ENCODE data around the gene ARSA.
"Not testable (repeated sequence)": the region's sequence is repeated elsewhere in the genome, so short reads cannot be mapped to it uniquely, and the experiment has no call there.

ARSA gene

DNA sequence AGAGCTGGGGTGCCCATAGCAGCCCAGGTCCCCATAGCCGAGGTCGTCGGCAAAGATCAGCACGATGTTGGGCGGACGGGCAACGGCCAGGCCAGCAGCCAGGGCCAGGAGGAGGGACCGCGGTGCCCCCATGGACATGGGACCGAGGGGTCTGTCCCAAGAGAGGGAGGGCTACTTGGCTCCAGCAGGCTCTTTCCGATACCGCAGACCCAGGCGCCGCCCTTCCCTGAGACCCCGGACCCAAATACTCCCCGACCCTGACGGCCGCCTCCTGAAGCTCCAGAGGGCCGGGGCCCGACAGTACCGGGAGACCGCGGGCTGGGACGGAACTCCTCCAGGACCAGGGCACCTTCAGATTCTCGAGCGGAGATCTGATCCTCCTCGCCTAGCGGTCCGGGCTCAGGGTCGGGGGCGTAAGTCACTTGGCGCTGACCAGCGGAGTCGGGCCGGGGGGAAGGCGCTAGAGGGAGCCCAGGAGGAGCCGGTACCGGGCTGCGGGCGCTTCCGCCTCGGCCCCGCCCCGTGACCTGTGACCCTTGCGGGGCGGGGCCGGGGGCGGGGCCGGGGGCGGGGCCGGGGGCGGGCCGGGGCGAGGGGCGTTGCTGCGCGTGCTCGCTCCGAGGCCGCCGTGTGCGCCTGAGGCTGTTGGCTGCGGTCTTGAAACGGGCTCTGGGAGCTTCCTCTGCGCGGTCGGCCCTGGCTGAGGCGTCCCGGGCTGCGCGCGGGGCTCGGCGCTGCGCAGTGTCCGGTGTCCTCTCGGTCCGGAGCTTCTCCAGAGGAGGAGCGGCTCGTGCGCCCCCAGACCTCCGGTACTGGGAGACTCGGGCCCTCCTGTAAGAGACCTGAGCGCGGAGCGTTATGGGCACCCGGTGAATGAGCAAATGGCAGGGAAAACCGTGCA lies at the start of gene ARSA:
Gene ARSA, minus strand, starts transcription at position 511 of the 901 bp plus-strand sequence. Its CDS starts 373 bp downstream, at position 138.
- DNase-seq: no peak

DNA sequence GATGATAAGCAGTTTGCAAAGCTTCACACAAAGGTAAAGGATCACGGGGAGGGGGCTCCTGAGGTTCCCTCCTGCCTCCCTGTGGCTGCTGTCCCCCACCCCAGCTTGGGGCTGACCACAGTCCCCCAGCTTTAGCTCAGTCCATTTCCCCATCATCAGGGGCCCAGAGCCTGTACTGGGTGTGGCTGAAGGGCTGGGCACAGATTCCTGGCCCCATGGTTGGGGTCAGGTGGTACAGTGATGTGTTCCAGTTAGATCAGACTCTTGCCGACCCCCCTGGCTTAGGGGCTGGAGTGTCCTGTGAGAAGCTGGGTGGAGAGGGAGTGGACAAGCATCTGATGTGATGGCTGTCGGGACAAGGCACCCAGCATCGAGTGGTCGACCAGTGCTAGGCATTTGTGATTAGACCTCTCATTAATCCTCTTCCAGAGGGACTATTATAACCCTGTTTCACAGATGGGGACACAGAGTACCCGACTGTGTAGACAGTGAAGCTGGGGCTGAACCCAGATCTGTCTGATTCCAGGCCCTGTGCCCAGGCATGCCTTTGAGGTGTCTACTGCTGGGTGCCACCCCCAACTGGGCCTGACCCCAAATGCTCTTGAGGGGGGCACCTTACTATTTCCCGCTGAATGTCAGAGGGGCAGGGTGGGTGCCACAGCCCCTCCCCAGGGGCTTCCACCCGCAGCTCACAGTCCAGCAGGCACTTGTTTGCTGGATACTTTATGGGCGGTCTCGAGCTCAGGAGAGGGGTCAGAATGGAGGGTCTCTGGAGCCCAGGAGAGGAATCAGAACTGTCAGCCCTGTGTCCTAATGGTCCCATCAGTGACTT lies 48.9 kb upstream of the ARSA start:
- DNase-seq: no peak

DNA sequence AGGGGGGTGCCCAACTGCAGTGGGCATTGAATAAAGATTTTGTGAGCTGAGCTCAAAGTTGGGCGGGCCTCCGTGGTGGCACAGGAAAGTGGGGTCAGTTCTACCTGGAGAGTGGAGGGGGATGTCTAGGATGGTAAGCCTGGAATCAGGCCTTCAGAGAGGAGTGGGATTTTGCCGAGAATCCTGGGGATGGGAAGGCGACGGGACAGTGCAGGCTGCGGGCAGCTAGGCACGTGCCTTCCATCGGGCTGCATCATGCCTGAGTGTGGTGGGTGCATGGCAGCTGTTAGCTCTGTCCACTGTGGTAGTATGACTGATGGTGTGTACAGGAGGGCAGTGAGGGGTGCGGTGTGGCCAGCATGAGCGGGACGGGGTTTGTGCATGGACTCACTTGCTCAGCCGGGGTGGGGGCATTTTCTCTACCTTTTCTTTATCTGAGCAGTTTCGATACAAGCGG lies 48.3 kb upstream of the ARSA start:
- DNase-seq: no peak

DNA sequence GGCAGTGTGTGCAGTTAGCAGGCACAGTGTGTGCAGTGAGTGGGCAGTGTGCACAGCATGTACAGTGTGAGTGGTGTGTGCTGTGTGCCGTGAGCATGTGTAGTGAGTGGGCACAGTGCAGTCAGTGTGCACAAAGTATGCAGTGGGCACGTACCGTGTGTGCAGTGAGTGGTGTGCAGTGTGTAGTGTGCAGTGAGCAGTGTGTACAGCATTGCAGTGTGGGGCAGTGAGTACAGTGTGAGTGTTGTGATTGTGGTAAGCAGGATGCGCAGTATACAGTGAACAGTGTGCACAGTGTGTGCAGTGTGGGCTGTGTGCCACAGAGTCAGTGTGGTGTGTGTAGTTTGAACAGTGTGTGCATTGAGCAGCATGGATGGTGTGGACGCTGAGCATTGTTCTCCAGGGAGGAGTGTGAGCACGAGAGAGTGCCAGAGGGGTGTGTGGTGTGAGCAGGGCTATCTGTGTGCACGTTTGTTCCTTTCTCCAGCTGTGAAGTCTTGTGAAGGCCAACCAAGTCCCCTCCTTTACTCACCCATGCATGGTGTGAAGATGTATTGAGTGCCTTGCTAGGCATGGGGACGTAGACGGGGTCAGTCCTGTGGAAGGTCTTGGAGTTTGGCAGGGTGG lies 47.7 kb upstream of the ARSA start:
- no peak for DNase-seq

DNA sequence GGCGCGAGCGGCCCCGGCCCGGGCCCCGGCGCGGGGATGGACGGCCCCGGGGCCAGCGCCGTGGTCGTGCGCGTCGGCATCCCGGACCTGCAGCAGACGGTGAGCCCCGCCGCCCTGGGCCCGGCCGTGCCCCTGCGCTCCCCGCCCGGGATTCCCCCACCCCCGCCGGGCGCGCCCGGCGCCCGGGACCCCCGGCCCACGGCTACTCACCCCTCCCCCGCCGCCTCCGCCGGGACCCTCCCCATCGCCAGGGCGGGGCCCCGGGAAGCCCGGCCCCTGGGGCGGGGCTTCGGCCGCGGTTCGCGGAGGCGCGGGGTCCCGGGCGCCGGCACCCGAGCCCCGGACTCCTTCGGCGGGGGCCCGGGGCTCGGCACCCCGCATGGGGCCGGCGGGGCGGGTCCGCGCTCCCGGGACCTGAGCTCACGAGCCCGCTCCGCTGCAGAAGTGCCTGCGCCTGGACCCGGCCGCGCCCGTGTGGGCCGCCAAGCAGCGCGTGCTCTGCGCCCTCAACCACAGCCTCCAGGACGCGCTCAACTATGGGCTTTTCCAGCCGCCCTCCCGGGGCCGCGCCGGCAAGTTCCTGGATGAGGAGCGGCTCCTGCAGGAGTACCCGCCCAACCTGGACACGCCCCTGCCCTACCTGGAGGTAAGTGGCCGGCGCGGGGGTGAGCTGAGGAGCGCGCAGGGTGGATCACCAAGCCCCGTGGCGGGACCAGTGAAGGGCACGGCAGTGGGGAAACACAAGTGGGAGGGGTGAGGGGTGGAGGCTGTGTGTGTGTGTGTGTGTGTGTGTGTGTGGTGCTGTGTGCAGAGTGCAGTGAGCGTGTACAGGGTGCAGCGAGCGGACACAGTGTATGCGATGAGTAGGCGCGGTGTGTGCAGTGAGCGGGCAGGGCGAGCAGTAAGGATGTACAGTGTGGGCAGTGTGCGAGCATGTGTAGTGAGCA lies 46.9 kb upstream of the ARSA start:
- DNase-seq: no peak

DNA sequence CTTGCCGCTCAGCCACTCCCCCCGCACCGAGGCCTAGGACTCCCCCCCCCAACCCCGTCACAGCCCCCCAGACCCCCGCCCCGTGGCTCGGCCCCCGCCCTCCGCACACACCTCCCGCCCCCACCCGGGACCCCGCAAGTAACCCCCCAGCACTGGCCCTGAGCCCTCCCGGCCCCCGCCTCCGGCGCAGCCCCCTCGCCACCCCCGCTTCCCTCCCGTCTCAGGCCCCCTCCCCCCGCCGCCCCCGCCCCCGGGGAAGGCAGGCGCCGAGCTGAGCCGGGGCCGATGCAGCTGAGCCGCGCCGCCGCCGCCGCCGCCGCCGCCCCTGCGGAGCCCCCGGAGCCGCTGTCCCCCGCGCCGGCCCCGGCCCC lies 46.2 kb upstream of the ARSA start:
- no peak for DNase-seq

DNA sequence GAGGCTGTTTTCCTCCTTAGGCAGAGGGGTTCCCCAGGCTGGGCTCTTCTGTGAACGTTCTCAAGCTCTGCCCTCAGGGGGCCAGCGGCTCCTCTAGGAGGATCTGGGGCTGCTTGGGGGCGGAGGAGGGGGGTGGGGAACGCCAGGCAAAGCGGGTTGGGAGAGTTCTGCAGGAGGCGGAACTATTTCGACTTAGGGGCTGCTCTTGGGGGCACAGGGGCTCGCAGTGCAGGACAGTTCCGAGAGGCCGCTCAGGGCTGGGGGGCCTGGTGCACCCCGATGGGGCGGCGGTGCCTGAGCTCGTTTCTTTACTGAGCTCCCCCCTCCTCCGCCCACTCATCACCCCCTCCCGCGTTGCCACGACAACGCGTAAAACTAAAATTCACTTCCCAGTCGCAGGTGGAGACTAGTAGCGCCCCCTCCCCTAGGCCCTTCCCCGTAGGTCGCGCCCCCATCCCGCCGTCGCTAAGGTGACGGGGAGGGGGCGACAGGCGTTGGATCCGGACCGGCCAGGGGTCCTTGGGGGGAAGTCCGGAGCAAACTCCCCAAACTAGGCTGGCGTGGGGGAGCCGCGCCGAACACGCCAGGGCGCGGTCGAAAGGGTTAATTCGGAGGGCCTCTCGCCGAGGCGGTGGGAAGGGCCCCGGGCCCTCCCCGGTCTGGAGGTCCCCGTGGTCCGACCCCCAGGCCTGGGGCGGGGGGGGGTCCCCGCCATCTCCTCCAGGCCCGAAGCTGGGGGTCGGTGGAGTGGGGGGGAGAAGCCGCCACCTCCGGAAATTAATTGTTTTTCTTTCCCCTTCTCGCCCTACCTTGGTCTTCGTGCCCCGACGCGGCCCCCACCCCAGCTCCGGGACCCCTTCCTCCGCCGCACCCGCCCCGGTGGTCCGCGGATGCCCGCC lies 45.5 kb upstream of the ARSA start:
- no peak for DNase-seq

DNA sequence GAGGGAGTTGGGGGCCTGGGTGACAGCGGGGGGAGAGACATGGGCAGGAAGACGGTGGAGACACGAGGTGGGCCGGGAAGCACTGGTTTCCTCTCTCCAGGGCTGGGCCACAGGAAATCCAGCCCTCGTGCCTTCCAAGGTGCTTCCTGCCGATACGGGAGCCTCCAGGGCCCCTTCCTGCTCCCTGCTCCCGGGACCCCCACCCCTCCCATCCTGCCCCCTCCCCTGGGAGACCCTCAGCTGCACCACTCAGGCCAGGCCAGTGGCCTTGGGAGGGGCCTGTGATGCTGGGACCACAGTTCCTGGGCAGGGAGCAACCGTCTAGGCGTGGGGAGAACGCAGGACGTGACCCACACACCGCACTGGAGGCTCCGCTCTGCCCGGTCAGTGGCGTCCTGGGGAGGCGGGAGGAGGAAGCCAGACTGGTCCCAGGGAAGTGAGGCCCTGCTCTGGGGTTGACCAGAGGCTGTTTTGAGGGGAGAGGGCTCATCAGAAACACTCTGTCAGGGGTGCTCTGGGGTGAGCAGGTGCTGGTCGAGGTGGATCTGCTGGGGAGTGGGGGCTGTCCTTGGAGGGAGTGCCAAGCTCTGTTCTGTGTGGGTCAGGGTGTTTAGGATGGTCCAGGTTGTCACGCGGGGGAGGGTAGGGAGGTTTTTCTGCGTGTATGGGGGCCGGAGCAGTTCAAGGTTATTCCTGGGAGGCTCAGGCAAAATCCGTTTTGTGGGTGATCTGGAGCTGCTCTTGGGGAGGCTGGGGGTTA lies 44.7 kb upstream of the ARSA start, which contains the start of gene SHANK3:
Gene SHANK3, plus strand, starts transcription at position 353 of the 760 bp plus-strand sequence.
- DNase-seq: no peak

DNA sequence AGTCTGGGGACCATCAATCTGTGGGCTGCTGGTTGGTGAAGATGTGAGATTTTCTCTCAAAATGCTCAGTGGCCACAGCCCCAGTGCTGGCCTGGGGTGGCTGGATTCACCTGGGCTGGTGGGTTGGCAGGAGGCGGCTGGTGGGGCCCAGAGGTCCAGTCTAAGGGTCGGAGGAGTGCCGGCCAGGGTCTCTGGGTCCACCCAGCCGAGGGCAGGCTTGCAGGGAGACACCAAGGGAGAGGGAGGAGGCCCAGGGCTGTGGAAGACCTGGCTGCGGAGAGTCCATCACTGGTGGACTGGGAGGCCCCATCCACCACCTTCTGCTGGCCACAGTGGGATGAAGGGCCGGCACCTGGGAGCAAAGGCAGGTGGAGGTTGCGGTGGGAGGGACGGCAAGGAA lies 44.1 kb upstream of the ARSA start:
- DNase-seq: no peak

DNA sequence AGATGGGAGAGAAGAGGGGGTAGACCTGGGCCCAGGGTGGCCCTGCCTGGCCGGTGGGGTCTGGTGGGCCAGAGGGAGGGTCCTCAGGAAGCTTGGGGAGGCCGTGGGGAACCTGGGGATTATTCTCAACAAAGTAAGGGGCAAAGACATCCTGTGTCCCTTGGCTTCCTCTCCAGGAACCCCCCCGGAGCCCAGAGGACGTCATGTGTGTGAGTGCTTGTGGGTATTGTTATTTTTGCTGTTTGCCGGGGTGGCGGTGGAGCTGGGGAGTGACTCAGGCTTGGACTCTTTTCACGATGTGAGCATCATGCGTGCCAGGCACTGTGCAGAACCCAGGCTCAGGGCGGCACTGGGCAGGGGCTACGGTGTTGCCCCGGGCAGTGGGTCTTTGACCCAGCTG lies 43.7 kb upstream of the ARSA start:
- DNase-seq: no peak

DNA sequence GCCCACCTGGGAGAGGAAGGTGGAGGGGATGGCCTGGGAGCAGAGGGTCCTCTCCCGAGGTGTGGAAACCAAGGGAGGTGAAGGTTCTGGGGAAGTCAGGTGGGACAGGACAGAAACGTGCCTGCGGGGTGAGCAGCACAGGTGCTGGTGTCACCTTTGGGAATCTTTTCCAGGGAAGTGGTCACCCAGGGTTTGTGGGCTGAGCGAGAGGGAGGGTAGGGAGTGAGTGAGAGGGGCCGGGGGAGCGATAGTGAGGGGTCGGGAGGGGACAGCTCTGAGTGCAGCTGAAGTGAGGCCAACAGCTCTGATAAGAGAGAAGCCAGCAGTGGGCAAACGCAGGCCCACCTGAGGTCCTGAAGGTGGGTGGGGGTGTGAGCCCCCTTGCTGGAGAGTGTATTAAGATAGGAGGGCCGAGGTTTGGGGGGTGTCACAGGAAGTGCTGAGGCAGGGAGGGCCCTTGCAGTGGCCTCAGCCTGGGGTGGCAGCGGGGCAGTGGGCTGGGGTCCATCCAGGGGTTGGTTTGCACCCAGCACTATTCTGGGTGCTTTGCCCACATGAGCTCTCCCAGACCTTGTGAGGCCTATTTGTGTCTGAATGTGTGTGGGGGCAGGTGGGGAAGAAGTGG lies 43.1 kb upstream of the ARSA start:
- no peak for DNase-seq

DNA sequence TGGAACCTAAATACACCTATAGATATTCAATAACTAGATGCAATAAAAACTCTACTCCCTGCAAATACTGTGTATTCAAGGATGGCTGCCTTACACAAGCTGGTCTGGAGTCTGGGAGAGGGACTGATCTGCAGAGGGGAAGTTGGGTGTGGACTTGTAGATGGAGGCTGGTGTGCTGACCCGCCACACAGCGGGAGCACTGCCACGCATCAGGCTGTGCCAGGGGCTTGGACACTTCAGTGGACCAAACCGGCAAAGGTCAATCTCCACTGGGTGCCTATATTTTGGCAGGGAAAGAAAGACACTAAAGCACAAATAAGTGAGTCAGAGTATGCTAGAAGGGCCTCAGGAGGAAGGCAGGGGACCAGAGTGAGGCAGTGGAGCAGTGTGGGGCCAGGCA lies 42.6 kb upstream of the ARSA start:
- no peak for DNase-seq

DNA sequence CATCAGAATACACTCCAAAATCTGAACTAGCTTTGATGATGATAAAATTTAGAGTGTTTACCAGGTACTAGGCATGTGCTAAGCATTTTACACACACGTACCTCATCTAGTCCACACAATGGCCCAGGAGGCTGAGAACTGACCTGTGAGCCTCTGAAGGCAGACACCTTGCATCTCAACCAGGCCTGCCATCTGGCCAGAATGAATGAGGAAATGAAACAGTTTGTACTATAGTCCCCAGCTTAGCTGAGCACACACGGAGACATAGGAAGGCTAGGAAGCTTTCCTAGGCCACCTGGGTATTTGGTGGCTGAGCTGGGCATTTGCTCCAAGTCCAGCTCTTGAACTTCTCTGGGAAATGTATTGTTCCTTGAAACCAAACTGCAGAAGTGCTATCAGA lies 37.8 kb upstream of the ARSA start:
- DNase-seq: no peak

DNA sequence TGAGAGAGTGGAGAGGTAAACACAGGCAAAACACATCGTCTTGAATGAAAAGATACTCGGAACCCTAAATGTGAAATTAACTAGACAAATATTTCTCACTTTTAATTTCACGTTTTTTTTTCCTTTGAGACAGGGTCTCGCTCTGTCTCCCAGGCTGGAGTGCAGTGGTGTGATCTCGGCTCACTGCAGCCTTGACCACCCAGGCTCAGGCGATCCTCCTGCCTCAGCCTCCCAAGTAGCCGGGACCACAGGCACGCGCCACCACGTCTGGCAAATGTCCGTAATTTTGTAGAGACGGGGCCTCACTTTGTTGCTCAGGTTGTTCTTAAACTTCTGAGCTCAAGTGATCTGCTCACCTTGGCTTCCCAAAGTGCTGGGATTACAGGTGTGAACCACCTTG lies 37.3 kb upstream of the ARSA start:
- no peak for DNase-seq

DNA sequence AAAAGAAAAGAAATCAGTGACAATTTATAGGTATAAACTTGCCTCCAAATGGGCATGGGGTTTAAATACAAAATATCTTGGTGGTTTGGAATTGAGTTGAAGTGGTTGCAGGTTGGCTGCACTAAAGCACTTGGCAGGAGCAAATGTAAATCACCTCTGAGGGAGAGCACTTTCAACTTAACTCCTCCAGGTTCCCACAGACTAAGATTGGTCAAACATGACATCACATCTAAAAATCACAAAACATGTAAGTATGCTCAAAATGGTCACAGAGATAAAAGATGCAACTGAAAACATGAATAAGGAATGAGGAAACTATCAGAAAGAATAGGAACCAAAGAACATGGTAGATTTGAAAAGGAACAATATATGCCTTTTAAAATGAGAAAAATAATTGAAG lies 32.4 kb upstream of the ARSA start:
- DNase-seq: no peak

DNA sequence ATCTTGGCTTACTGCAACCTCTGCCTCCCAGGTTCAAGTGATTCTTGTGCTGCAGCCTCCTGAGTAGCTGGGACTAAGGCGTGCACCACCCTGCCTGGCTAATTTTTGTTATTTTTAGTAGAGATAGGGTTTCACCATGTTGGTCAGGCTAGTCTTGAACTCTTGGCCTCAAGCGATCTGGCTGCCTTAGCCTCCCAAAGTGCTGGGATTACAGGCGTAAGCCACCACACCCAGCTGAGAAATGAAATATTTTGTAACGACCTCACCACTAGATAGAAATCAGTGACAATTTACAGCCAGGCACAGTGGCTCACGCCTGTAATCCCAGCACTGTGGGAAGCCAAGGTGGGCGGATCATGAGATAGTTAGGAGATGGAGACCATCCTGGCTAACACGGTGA lies 31.8 kb upstream of the ARSA start:
- DNase-seq: not testable (repeated sequence)

DNA sequence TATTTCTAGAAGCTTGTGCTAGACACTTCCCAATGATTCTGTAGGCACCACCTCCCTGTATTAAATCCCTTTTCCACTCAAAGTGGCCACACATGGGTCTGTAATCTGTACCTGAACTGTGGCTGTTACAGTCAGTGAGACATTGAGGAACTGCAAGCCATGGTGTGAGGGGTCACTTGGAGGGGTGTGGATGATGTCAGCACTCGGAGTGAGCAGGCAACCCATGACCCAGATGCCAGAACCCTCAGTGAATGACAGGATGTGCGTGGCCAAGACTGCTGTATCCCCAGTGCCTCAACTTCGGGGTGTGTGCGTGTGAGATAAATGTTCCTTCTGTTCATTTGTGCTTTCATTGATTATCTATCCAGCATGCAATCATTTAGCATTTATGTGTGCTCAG lies 30.0 kb upstream of the ARSA start:
- no peak for DNase-seq

DNA sequence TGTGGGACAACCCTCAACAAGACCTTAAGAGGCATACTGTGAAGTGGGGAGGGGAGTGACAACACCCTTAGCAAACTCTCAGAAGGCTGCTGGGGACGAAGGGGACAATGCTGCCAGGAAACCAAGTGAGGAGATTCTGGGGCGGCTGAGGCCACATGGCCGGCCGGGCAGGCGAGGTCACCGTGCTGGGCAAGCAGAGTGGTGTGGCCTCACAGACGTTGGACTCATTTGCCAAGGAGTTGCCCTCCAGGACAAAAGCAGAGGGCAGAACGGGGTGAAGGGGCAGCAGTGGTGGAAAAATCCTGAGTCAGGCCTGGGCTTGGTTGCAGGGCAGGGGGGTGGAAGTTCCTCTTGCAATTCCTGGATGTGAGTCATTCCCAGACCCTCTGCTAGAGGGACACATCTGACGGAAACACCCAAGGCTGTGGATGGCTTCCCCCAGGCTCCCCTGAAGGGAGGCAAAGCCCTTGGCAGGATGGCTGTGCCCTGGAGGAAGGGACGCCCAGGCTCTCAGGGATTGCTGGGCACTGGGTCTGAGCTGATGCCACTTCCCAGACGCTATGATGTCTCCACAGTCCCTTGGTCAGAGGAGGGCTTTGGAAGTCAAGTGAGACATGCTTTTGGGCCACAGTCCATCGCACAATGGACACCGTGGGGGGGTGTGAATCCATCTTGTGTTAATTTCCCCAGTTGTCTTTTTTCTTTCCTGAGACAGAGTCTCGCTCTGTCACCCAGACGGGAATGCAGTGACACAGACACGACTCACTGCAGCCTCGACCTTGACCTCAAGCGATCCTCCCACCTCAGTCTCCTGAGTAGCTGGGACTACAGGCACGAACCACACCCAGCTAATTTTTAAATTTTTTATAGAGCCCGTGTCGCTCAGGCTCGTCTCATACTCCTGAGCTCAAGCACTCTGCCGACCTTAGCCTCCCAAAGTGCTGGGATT lies 28.4 kb upstream of the ARSA start:
- no peak for DNase-seq

DNA sequence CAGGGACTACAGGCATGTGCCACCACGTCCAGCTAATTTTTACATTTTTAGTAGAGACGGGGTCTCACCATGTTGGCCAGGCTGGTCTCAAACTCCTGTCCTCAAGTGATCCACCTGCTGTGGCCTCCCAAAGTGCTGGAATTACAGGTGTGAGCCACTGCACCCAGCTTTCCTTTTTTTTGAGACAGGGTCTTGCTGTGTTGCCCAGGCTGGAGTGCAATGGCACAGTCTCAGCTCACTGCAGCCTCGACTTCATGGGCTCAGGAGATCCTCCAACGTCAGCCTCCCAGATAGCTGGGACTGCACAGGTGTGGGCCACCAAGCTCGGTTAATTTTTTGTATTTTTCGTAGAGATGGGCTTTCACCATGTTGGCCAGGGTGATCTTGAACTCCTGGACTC lies 26.7 kb upstream of the ARSA start:
- DNase-seq: not testable (repeated sequence)

Data from SIG-M5 (cell line).